Right atrium auricular region (tissue), 2 donors: Measurements from ENCODE around the gene HMGN3. TPM values are rescaled to one million over a fixed set of nuclear protein-coding genes. Genes with fewer than 3 reads are reported as not detected.
A peak's percentile ranks its signal among the peaks of the same experiment; 100 is the strongest.

Source experiments
- DNase-seq: peaks from one replicate; pipeline ENCODE4 v3.0.0-alpha.2; 2019; ENCODE audit warnings: low spot score
- H3K27ac ChIP-seq, 2 donors: fragments of 200-600 bp; sonication (generic); 1 replicate in 1 of 2; 2 replicates in 1 of 2; pipeline ENCODE4 v1.5.1; 2016 to 2019
- H3K27me3 ChIP-seq, 2 donors: fragments of 200-600 bp; sonication (generic); one replicate each; pipeline versions ENCODE4 v1.5.1 to v1.6.0; 2017 to 2019
- H3K36me3 ChIP-seq: fragments of 200-600 bp; sonication (generic); one replicate; pipeline ENCODE4 v1.5.1; 2016
- H3K4me1 ChIP-seq, 2 donors: fragments of 200-600 bp; sonication (generic); one replicate each; pipeline versions ENCODE4 v1.5.1 to v1.6.0; 2017 to 2019
- H3K4me3 ChIP-seq, 2 donors: fragments of 200-600 bp; sonication (generic); 1 replicate in 1 of 2; 2 replicates in 1 of 2; pipeline ENCODE4 v1.5.1; 2017 to 2019; ENCODE audit warnings: mild to moderate bottlenecking in 1 of 2, moderate library complexity in 1 of 2
- H3K9me3 ChIP-seq, 2 donors: fragments of 200-600 bp; sonication (generic); one replicate each; pipeline ENCODE4 v1.5.1; 2019
- total RNA-seq, 2 donors: library from RNA; depleted of rRNA; stranded (reverse); fragments of >200 nt; gene quantifications; one replicate each; pipeline ENCODE4 v1.1.0, GENCODE V29; 2016
- TF ChIP-seq, protein P1 (sequence below), 2 donors: fragments of 200-600 bp; sonication (generic); IDR thresholded peaks; one replicate each; pipeline ENCODE4 v1.5.1; 2019; ENCODE audit warnings: antibody characterized with exemption in 2 of 2

The HMGN3 gene
- 100 to 1,000 TPM in 1 of 2 donors, 10 to 100 TPM in 1; 77.0 to 152 TPM for total RNA-seq

DNA sequence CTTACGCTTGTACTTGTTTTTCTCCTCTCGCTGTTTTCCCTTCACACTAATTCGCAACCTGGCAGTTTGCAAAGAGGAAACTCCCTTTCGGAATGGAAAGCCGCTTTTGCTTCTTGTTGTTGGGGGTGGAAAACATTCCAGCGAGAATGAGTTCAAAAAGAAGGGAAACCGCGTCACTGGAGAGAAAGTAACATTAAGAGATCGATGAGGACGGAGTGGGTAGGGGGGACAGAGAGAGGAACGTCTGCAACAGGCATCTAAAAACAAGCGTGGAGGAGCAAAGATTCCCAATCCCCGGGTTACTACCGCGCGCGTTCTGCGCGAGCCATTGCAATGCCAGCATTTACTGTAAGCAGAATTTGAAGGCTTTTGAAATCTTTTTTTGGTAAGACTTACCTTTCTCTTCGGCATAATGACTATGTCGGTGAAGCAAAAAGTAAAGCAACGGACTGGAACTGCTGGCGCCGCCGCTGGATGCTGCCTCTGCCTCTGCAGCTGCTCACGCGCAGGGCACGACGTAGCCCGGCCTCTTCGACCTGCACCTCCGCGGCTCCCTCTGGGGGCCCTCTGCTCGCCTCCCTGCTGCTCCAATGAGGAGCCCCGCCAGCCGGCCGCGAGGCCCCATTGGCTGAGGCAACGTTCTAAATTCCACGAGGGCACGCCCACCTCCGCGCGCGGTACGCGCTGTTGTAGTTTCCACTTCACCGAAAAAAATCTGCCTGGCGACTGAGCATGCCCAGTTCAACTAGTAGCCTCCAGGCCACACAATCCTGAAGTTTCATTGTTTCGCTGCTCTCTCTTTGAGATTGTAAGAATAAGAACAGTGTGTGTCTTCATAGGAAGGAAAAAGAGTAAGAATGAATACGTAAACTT lies at the start of gene HMGN3:
TSS of gene HMGN3 (minus strand) at position 533 of the 873 bp plus-strand sequence.
- peaks cover 0 to 30% of the 10 kb centered on the region in 2 donors for H3K4me1 ChIP-seq

DNA sequence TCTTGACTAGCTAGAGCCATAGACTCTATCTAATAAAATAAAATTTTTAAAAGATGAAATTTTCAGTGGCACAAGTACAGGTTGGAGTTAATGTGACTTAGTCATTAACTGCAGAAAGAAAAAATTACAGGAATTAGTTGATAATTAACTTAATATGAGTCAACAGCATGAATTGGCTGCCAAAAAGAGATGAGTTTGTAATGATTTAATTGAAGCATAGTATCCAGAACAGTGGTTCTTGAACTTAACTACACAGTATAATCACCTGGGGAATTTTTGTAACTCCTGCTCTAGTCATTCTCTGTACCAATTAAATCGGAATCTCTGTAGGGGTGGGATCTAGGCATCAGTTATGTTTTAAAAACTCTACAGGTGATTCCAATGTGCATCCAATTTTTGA lies 46.3 kb upstream of the HMGN3 start:
- Histone ChIP-seq H3K36me3 (no peaks in the 10 kb centered on the region), H3K4me1 (peaks cover 0 to 6% of the 10 kb centered on the region in 2 donors), H3K9me3 (no peaks in the 10 kb centered on the region), H3K4me3 (no peak overlapping the region), H3K27ac (no peak overlapping the region), H3K27me3 (no peaks in the 10 kb centered on the region)
- TF ChIP-seq, protein P1, sequence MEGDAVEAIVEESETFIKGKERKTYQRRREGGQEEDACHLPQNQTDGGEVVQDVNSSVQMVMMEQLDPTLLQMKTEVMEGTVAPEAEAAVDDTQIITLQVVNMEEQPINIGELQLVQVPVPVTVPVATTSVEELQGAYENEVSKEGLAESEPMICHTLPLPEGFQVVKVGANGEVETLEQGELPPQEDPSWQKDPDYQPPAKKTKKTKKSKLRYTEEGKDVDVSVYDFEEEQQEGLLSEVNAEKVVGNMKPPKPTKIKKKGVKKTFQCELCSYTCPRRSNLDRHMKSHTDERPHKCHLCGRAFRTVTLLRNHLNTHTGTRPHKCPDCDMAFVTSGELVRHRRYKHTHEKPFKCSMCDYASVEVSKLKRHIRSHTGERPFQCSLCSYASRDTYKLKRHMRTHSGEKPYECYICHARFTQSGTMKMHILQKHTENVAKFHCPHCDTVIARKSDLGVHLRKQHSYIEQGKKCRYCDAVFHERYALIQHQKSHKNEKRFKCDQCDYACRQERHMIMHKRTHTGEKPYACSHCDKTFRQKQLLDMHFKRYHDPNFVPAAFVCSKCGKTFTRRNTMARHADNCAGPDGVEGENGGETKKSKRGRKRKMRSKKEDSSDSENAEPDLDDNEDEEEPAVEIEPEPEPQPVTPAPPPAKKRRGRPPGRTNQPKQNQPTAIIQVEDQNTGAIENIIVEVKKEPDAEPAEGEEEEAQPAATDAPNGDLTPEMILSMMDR (IDR thresholded peaks at IDR 0.05), result no peak
- no peak for DNase-seq

More for the DNA sequence above, at the start of gene HMGN3:
- Histone ChIP-seq H3K27me3 (no peaks in the 10 kb centered on the region), H3K36me3 (no peaks in the 10 kb centered on the region), H3K4me3 (peak within 1 kb of the TSS; percentile 60 to 79), H3K9me3 (no peaks in the 10 kb centered on the region), H3K27ac (peak within 1 kb of the TSS; percentile 93 to 97)
- TF ChIP-seq, protein P1 (IDR thresholded peaks at IDR 0.05), result peak in 1 of 2 donors; percentile 36
- DNase-seq, result peak; percentile 98

DNA sequence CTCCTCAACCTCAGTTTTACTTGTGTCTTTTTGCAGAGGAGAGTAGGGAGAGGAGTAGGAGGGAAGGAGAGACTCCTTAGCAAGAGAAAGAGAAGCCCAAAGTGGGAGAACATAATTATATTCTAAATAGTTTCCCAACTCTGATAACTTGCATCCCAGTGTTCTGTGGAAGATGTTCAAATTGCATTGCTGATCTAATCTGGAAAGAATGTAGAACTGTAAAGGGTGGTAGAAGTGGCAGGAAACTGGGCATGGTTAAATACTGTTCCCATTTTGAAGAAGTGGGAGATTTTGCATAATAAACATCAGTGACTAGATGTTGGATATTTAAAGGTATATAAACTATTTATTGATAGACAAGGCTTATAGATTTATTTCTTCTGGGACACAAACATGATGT lies 42.6 kb upstream of the HMGN3 start:
- Histone ChIP-seq H3K36me3 (no peaks in the 10 kb centered on the region), H3K27me3 (no peaks in the 10 kb centered on the region), H3K9me3 (no peaks in the 10 kb centered on the region), H3K27ac (no peak overlapping the region), H3K4me1 (peaks cover 0 to 6% of the 10 kb centered on the region in 2 donors), H3K4me3 (no peak overlapping the region)
- no peak for DNase-seq
- TF ChIP-seq, protein P1 (IDR thresholded peaks at IDR 0.05), result no peak

DNA sequence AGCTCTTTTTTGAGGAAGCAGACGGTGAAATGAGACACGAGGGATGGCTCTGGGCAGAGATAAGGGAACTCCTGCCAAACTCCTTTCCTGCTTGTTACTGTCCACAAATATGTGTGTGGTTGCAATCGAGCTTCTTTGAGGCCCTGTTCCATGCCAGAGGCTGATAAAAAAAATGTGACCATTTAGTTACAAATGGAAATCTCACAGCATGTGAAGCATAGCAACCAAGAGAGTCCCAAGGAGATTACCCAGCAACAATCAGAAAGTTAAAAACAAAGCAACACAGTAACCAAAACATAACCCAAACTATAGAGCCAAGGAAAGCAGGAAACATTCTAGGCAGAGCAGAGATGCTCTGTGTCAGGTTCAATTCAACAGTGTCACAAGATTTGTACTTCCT lies 35.4 kb upstream of the HMGN3 start:
- peaks cover 0 to 12% of the 10 kb centered on the region in 2 donors for H3K4me1 ChIP-seq
- no peaks in the 10 kb centered on the region for H3K36me3 ChIP-seq
- no peaks in the 10 kb centered on the region for H3K27me3 ChIP-seq
- peak overlapping the region; percentile 33 to 57 for H3K27ac ChIP-seq
- no peak for DNase-seq
- no peak overlapping the region for H3K4me3 ChIP-seq
- TF ChIP-seq, protein P1 (IDR thresholded peaks at IDR 0.05), result no peak
- no peaks in the 10 kb centered on the region for H3K9me3 ChIP-seq

DNA sequence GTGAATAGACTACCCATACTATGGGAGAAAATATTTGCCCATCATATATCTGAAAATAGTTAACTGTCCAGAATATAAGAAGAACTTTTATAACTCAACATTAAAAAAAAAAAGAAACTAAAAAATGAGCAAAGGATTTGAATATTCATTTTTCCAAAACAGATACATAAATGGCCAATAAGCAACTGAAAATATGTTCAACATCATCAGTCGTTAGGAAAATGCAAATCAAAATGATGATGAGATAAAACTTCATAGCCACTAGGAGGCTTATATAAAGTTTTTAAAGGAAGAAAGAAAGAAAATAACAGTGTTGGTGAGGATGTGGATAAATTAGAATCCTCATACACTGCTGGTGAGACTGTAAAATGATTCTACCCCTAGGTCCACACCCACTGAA lies 32.6 kb upstream of the HMGN3 start:
- Histone ChIP-seq H3K9me3 (no peaks in the 10 kb centered on the region), H3K27me3 (no peaks in the 10 kb centered on the region), H3K36me3 (no peaks in the 10 kb centered on the region), H3K4me3 (no peak overlapping the region), H3K4me1 (peaks cover 0 to 12% of the 10 kb centered on the region in 2 donors), H3K27ac (no peak overlapping the region)
- DNase-seq, result no peak
- TF ChIP-seq, protein P1 (IDR thresholded peaks at IDR 0.05), result no peak
